ENCODE results near the gene GRAMD4. TPM values are rescaled to one million over a fixed set of nuclear protein-coding genes. Genes with fewer than 3 reads are reported as not detected.

Gene GRAMD4
- total RNA-seq, 1 experiment from 2014 or later: 38.2 TPM

- Histone ChIP-seq H3K9me2 (ENCODE audit: insufficient read depth) (no peaks in the 10 kb centered on the region), H3K36me3 (ENCODE audit: low read depth) (0 out of 2 replicates have a peak, but pooled peaks cover 3% of the 10 kb centered on the region), H3K4me3 (no peak overlapping the region), H4K20me1 (ENCODE audit: insufficient read depth) (0 out of 2 replicates have a peak, but pooled peaks cover under 1% of the 10 kb centered on the region), H2AFZ (no peak overlapping the region), H3F3A (ENCODE audit: insufficient read depth, low read depth) (peaks cover 10% of the 10 kb centered on the region; the same call in 1 of the 2 replicates), H3K27me3 (ENCODE audit: insufficient read depth, low read depth) (no peaks in the 10 kb centered on the region), H3K27ac (no peak overlapping the region), H3K4me2 (no peak overlapping the region), H3K9me3 (ENCODE audit: insufficient read depth, low read depth) (no peaks in the 10 kb centered on the region), H3K4me1 (replicated peaks; ENCODE audit: insufficient read depth) (no peaks in the 10 kb centered on the region), H3K79me2 (ENCODE audit: low read depth) (no peaks in the 10 kb centered on the region)
- CTCF ChIA-PET: no interaction called here
- no TSS peak for BruUV-seq (replicated peaks)
- DNase-seq: no peak
- POLR2A ChIA-PET (ENCODE audit: unreplicated experiment): interaction anchor here (0.6 kb wide), 1 partner anchor 1358 kb away, joined by 6 read pairs; no protein-coding TSS in a partner anchor
- intact Hi-C loops (cut with micrococcal nuclease; ENCODE audit: unreplicated experiment): no loop called here
- TF ChIP-seq EZH2 (IDR thresholded peaks at IDR 0.05; ENCODE audit: low read depth) (no peak), CTCF (conservative IDR thresholded peaks at IDR 0.05) (no peak)
Measured at GRCh38 chr22:46677323-46678002, 57.3 kb downstream of the GRAMD4 start.

DNA sequence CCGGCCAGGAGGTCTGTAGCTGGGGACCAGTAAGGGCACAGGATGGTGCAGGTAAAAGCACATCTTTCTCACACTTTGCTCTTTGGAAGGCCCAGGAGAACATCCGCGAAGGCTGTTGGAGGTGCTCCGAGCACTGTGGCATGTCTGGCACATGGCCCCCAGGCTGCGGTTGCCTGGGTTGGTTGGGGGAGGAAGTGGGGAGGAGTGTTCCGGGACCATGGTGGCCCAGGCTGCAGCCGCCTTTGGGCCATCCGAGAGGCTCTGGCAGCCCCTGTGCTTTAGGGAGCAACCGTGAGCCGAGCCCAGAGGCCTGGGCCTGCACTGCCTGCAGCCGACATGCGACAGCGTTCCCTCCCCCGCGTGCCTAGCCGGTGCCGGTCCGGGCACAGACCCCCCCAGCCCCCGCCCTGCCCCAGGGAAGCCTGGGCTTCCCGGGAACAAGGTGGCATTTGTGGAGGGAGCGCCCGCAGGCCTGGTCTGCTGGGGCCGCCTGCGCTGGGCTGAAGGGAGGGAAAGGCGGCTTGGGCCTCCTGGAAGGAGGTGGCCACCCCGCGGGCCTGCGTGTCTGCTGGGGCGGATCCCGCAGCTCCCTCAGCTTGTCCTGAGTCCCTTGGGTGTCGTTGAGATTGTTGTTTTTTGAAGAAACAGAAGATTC, 57.9 kb downstream of the GRAMD4 start:
- TF ChIP-seq EZH2 (IDR thresholded peaks at IDR 0.05; ENCODE audit: low read depth): no peak
- Histone ChIP-seq H4K20me1 (ENCODE audit: insufficient read depth) (0 out of 2 replicates have a peak, but pooled peaks cover 3% of the 10 kb centered on the region), H3K4me1 (replicated peaks; ENCODE audit: insufficient read depth) (no peaks in the 10 kb centered on the region), H3F3A (ENCODE audit: insufficient read depth, low read depth) (peaks cover 17% of the 10 kb centered on the region; the same call in 1 of the 2 replicates), H2AFZ (no peak overlapping the region), H3K27me3 (ENCODE audit: insufficient read depth, low read depth) (no peaks in the 10 kb centered on the region), H3K4me2 (no peak overlapping the region), H3K4me3 (no peak overlapping the region), H3K79me2 (ENCODE audit: low read depth) (no peaks in the 10 kb centered on the region), H3K36me3 (ENCODE audit: low read depth) (0 out of 2 replicates have a peak, but pooled peaks cover 3% of the 10 kb centered on the region), H3K9me2 (ENCODE audit: insufficient read depth) (no peaks in the 10 kb centered on the region), H3K27ac (no peak overlapping the region), H3K9me3 (ENCODE audit: insufficient read depth, low read depth) (no peaks in the 10 kb centered on the region)
- ChIA-PET CTCF (no interaction called here), POLR2A (ENCODE audit: unreplicated experiment) (no interaction called here)
- DNase-seq: no peak
- intact Hi-C loops (cut with micrococcal nuclease; ENCODE audit: unreplicated experiment): no loop called here
- BruUV-seq (replicated peaks): no TSS peak

GRCh38 chr22:46678785-46679700, 58.9 kb downstream of the GRAMD4 start:
- DNase-seq: no peak
- H3K4me2 ChIP-seq: no peak overlapping the region
- no peaks in the 10 kb centered on the region for H3K27me3 ChIP-seq (ENCODE audit: insufficient read depth, low read depth)
- no peak overlapping the region for H2AFZ ChIP-seq
- CTCF ChIA-PET: no interaction called here
- H3F3A ChIP-seq (ENCODE audit: insufficient read depth, low read depth): peaks cover 25% of the 10 kb centered on the region
- no peaks in the 10 kb centered on the region for H3K79me2 ChIP-seq (ENCODE audit: low read depth)
- intact Hi-C loops (cut with micrococcal nuclease; ENCODE audit: unreplicated experiment): no loop called here
- H4K20me1 ChIP-seq (ENCODE audit: insufficient read depth): 0 out of 2 replicates have a peak, but pooled peaks cover 3% of the 10 kb centered on the region
- 0 out of 2 replicates have a peak, but pooled peaks cover 3% of the 10 kb centered on the region for H3K36me3 ChIP-seq (ENCODE audit: low read depth)
- TF ChIP-seq EZH2 (IDR thresholded peaks at IDR 0.05; ENCODE audit: low read depth) (no peak), CTCF (conservative IDR thresholded peaks at IDR 0.05) (no peak)
- H3K9me3 ChIP-seq (ENCODE audit: insufficient read depth, low read depth): no peaks in the 10 kb centered on the region
- POLR2A ChIA-PET (ENCODE audit: unreplicated experiment): no interaction called here
- no TSS peak for BruUV-seq (replicated peaks)
- no peak overlapping the region for H3K27ac ChIP-seq
- no peak overlapping the region for H3K4me3 ChIP-seq
- no peaks in the 10 kb centered on the region for H3K4me1 ChIP-seq (replicated peaks; ENCODE audit: insufficient read depth)
- H3K9me2 ChIP-seq (ENCODE audit: insufficient read depth): no peaks in the 10 kb centered on the region
